Measurements from ENCODE around the gene BYSL.
"Not testable (repeated sequence)": the region's sequence is repeated elsewhere in the genome, so short reads cannot be mapped to it uniquely, and the experiment has no call there.

The BYSL gene

GRCh38 chr6:41942067-41942851 is 21.0 kb downstream of the BYSL start:
- peak; percentile 65 to 66 for DNase-seq

GRCh38 chr6:41942882-41943281 is 21.6 kb downstream of the BYSL start:
- DNase-seq, result not testable (repeated sequence)

- DNase-seq, result no peak
These were observed 22.2 kb downstream of the BYSL start for GRCh38 chr6:41943456-41943855.

GRCh38 chr6:41947581-41948220 is 26.4 kb downstream of the BYSL start:
- no peak for DNase-seq

- DNase-seq, result no peak
These were observed 33.4 kb downstream of the BYSL start for GRCh38 chr6:41954668-41955067.

GRCh38 chr6:41955412-41955811 is 34.1 kb downstream of the BYSL start:
- no peak for DNase-seq

- no peak for DNase-seq
These were observed 35.8 kb downstream of the BYSL start for GRCh38 chr6:41957117-41957516.

GRCh38 chr6:41958022-41958856 is 36.9 kb downstream of the BYSL start:
- no peak for DNase-seq

- no peak for DNase-seq
These were observed 38.7 kb downstream of the BYSL start for GRCh38 chr6:41960028-41960427.

- no peak for DNase-seq
These were observed 42.1 kb downstream of the BYSL start for GRCh38 chr6:41963371-41963770.

- no peak for DNase-seq
These were observed 43.0 kb downstream of the BYSL start for GRCh38 chr6:41964201-41964887.

GRCh38 chr6:41965429-41966213 is 44.3 kb downstream of the BYSL start:
- no peak for DNase-seq

GRCh38 chr6:41966214-41966920 is 45.1 kb downstream of the BYSL start:
- no peak for DNase-seq

GRCh38 chr6:41966961-41967311 is 45.6 kb downstream of the BYSL start:
- DNase-seq, result no peak

GRCh38 chr6:41967312-41968287 is 46.3 kb downstream of the BYSL start:
- DNase-seq, result no peak

GRCh38 chr6:41970436-41970846 is 49.1 kb downstream of the BYSL start:
- DNase-seq, result peak in 1 of 2 experiments; percentile 46

- no peak for DNase-seq
These were observed 51.5 kb downstream of the BYSL start for GRCh38 chr6:41972826-41973225.

- no peak for DNase-seq
These were observed 53.1 kb downstream of the BYSL start for GRCh38 chr6:41974281-41974825.

GRCh38 chr6:41975276-41975675 is 54.0 kb downstream of the BYSL start:
- no peak for DNase-seq

Measured in Kasumi-1 (cell line).